Right kidney (tissue), 1 donor: ENCODE measurements around the gene HRC.

Experiments used
- DNase-seq: peaks from one replicate; pipeline ENCODE4 v3.0.0-alpha.2; 2016

HRC gene

DNA sequence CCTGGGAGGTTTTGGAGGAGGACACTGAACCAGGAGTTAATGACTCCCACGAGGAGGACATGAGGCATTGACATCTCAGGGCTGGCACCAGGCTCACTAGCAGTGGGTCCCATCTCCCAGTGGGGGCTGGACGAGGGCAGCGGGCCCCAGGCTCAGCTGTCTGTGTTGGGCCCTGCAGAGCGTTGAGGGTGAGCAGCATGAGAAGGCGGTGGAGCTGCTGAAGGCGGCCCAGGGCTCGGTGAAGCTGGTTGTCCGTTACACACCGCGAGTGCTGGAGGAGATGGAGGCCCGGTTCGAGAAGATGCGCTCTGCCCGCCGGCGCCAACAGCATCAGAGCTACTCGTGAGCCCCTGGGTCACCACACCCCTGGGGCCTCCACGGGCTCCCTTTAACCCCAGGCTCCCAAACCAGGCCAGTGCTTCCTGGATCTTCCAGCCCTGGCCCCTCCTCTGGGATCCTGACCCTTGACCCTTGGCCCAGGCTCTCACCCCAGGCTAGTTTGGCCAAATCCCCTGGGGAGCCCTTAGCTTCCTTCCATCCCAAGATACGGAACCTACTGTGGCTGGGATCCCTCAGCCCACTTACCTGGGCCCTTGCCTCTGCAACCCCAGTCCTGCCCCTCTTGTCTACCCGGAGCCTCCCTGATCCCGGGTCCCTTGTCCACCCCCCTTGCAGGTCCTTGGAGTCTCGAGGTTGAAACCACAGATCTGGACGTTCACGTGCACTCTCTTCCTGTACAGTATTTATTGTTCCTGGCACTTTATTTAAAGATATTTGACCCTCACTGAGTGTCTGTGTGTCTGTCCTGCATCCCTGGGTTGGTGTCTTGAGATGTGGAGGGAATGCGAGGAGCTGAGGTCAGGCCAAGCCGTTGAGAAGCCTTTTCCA, 37.3 kb downstream of the HRC start:
- no peak for DNase-seq

DNA sequence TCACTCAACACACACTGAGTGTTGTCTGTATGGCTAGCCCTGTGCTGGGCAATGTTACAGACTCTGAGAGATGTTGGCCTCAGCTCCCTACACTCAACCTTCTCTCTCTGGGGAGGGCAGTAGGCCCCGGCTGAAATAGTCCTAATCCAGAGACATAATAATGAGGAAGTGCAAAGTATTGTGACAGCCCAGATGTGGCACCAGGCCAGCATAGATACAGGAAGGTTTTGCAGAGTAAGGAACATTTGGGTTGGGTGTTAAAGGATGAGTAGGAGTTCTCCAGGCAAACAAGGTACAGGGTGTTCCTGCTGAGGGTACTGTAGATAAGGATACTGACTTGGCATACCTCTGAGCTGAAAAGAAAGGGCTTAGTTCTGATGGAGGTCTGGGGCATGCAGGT, 38.7 kb downstream of the HRC start:
- DNase-seq = no peak

DNA sequence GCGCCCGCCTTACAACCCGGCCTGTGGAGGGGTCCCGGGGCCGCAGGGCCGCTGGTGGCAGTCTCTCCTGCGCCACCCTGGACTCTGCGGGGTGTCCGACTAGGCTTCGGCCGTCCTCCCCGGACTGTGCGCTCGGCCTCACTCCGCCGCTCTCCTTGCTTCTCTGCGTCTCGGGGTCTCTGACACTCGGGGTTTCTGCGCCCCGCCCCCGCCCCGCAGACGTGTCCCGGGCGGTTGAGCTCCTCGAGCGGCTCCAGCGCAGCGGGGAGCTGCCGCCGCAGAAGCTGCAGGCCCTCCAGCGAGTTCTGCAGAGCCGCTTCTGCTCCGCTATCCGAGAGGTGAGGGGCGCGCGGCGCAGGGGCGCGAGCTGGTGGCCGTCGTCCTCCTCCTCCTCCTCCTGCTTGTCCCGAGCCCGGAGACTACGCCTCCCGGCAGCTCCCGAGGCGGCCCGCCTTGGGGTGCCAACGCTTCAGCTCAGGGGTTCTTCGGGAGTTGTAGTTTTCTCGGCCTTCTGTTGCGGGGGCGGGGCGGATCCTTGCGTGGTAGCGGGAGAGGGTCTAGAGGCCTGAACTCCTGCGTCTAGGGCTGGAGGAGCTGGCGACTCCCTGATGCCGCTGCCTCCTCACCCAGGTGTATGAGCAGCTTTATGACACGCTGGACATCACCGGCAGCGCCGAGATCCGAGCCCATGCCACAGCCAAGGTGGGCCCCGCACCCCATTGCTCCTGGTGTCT, 40.4 kb downstream of the HRC start:
- peak; percentile 93 for DNase-seq

DNA sequence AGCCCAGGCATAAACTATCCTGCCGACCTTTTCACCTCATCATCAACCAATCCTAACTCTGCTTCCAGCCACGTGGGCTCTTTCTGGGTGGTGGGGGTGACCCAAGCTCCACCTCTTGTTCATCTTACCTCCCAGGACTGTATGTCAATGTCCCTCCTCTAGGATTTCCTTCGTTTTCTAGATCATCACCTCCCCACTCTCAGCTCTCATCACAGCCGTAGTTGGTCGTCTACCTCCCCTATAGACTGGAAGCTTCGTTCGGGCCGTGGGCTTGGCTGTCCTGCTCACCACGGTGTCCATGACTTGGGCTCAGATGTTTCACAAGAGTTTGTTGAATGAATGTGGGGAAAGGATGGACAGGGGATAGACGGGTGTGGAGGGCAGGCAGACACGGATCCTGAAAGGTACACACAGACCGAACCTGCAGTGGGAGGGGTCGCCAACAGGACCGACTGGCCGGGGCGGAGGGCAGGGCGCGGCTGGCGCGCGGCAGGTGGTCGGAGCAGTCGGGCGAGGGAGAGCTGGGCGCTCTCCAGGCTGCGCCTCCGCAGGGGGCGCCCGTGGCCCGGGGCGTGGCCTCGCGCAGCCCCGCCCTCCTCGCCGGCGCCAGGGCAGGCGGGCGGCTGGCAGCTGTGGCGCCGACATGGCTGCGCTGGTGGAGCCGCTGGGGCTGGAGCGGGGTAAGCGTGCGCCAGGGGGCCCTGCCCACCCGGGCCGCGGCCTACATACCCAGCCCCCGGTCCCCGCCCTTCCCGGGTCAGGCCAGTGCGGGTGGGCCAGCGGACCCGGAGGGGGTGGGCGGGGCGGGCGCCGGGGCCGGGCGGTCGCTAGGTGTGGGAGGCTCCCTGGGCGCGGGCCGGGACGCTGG, 41.2 kb downstream of the HRC start, which contains the start of gene LIN7B:
TSS of gene LIN7B (plus strand) at position 609 of the 868 bp plus-strand sequence. CDS start at position 644, 35 bp downstream.
- peak; percentile 85 for DNase-seq

DNA sequence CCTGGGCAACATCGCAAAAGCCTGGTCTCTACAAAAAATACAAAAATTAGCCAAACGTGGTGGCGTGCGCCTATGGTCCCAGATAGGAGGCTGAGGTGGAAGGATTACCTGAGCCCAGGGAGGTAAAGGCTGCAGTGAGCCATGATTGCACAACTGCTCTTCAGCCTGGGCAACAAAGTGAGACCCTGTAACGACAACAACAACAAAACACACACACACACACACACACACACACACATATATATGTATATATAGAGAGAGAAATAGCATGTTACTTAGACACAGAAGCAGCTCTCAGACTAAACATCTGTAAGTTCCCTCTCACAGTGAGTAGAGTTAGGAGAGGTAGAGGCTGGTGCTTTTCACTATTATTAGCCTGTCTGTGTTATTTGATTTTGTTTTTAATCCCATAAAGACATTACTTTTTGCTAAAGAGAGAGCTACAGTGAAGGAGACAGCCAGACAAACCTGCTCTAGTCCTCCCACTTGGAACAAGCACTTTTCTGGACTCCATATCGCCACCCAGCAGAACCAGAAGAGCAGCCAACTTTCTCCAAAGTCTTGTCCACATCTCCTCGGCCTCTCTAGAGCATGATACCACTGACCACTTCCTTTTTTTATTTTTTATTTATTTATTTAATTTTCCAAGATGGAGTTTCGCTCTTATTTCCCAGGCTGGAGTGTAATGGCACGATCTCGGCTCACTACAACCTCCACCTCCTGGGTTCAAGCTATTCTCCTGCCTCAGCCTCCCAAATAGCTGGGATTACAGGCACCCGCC, 43.8 kb downstream of the HRC start:
- DNase-seq = no peak

DNA sequence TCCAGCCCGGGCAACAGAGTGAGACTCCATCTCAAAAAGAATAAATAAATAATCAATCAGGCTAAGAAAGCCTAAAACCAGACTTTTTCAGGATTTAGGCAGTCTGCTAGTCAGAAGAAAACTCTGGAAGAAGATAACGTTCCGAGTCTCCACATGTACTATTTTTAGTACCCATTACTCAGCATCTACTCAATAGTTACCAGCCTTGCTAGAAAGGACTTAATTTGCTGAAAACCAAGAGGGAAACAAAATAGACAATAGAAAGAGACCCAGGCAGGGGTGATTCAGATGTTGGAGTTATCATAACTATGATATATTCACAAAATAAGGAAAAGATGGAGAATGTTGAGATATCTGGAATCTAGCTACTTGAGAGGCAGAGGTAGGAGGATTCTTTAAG, 44.6 kb downstream of the HRC start:
- no peak for DNase-seq

DNA sequence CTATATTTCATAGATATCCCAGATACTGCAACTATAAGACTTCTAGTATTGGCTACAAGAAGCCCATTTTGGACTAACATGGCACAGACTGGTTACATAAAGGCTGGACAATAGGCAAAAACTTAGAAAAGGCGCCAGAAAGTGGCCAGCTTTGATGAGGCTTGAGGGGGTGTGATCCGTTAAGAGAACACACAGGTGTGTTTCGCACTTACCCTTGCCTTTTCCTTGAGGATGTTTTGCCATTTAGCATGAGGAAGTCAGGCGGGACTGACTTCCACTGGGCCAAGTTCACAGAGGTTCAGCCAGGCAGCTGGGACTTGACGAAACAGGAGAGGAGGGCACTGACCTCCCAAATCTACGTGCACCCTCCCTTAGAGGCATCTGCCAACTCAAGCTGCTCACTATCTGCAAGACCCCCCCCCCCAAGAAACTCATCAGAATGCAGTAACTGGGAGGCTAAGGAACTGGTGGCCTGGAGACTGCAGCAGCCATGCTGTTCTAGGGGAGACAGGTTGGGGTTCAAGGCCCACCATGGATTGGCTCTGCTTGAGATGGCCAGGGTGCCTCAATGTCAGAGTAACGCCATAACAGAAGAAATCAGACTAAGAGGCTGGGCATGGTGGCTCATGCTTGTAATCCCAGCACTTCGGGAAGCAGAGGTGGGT, 45.5 kb downstream of the HRC start:
- DNase-seq = no peak

DNA sequence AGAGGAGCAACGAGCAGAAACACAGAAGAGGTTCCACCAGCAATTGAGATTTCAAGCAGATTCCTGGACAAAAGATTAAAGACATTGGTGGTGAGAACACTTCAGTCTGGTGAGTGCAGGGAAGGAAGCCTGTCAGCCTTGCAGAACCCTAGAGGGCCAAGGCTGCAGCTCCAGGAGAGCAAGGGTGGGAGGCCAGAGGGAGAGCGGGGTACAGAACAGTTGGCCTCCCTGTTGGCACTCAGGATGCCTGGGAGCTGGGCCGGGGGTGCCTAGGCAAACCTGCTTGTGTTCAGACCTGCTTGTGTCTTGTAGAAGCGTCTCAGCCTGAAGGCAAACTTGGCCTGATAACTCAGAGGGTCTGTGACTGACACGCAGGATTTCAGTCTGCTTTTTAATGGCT, 46.1 kb downstream of the HRC start:
- no peak for DNase-seq

DNA sequence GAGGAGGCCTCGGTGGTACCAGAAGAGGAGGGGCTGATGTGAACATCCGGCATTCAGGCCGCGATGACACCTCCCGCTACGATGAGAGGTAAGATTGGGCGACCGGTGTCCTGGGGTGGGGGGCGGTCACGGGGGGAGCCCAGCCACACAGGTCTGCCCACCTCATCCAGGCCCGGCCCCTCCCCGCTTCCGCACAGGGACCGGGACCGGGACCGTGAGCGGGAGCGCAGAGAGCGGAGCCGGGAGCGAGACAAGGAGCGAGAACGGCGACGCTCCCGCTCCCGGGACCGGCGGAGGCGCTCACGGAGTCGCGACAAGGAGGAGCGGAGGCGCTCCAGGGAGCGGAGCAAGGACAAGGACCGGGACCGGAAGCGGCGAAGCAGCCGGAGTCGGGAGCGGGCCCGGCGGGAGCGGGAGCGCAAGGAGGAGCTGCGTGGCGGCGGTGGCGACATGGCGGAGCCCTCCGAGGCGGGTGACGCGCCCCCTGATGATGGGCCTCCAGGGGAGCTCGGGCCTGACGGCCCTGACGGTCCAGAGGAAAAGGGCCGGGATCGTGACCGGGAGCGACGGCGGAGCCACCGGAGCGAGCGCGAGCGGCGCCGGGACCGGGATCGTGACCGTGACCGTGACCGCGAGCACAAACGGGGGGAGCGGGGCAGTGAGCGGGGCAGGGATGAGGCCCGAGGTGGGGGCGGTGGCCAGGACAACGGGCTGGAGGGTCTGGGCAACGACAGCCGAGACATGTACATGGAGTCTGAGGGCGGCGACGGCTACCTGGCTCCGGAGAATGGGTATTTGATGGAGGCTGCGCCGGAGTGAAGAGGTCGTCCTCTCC, 47.4 kb downstream of the HRC start:
- DNase-seq = no peak

DNA sequence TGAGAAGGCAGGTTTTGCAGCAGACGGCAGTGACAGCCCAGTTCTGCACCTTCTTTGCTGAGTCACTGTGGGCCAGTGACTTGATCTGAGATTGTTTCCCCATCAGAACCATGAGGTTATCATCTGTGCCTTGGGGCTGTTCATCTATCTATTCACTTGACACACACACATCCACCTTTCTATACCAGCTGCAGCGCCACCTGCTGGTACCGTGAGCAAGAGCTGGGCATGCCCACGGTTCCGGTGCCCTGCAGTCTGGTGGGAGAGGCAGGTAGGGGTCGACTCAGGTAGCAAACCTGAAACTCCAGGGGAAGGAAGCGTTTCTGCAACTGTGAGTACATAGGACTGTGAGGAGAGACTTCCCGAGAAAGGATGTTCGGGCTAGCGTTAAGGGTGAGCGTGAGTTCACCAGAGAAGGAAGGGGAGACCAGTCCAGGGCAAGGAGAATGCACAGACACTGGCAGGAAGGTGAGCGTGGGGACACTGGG, 48.5 kb downstream of the HRC start:
- DNase-seq = no peak

DNA sequence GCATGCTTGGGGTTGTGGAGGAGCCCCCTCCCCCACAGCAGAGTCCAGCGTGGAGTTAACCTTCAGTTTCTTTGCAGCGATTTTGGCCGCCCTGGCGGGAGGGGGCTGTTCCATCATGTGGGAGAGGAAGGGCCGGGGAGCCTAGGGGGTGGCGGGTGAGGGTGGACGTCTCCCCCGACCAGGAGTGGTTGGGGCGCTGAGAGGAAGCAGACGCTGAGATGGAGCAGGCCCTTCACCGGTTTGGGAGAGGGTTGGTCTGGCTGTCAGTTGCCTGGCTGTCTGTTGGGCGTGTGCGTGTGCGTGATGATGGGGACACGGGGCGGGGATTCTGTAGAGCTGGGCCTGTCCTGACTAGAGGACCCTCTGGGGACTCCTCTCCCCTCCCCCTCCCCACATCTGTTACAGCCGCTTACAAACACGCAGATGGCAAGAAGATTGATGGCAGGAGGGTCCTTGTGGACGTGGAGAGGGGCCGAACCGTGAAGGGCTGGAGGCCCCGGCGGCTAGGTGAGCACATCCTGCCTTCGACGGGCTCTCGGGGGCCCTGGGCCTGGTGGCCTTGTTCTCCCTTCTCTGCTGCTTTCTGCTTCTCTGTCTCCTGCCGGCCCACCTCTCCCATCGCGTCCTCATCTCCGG, 50.8 kb downstream of the HRC start:
- no peak for DNase-seq

DNA sequence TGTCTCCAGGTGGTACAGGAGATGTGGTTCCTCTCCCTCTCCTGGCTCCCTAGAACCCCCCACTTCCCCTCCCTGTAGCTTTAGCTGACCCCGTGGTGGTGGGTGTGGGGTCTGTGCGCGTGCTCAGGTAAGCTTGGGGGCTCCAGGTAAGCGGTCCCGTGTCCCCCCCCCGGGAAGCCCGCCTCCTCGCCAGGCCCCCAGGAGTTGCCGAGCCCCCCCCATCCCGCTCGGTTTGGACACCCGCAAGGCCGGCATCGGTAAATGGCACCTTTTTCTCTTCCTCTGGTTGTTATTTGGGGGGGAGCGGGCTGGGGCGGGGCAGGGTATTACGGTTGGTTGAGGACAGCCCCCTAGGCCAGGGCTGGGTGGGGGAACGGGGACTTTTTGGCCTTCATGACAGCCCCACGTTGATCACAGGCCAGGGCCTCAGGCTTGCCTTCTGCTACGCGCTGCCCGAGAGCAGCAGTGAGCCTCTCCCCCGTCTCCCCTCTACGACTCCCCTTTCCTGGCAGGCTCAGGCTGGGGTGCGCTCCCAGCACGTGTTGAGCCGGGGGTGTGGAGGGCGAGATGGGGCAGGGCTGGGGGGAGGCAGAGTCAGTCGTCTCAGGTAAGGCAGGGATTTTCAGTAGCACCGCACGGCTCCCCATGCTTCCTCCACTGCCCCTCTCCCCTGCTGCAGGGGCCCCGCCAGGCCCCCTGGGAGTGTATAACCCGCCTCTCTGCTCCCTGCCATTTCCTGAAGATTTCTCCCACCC, 51.7 kb downstream of the HRC start:
- no peak for DNase-seq

DNA sequence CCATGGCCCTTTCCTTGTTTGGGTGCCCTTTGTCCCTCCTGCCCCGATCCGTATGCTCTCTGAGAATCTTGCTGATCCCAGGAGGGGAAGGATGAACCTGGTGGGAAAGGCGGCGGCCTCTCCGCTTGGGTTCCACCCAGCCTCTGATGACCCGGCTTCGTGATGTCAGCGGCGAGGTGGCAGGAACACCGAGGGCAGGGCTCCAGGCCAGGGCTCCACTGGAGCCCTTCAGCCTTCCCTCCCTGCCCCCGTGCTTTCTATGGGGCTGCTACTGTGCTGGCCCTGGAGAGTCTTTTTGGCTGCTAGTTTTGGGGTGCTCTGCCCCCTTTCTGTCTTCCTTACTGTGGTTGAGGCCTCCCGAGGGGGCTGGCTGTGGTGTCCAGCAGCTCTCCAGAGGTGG, 52.9 kb downstream of the HRC start:
- DNase-seq = no peak
